Activated CD8-positive, alpha-beta T cell treated with anti-CD3 and anti-CD28 coated beads for 36 hours (primary cell): ENCODE measurements around the gene FATE1. TPM values are rescaled to one million over a fixed set of nuclear protein-coding genes. Genes with fewer than 3 reads are reported as not detected.

Experiments used
- ATAC-seq: fragments of 200-7000 bp; cut with Tn5 transposase; one replicate; pipeline ENCODE4 v1.10.0; 2021; ENCODE audit warnings: mild to moderate bottlenecking, moderate library complexity
- CTCF ChIA-PET: fragments of 350-600 bp; sonication (Branson Sonifier 250); formaldehyde crosslinking; loops from one replicate; lab custom pipeline; 2021; ENCODE audit warnings: antibody characterized with exemption; lab: Charles Lee
- POLR2A ChIA-PET: fragments of 350-600 bp; sonication (Branson Sonifier 250); formaldehyde crosslinking; loops from one replicate; lab custom pipeline; 2021; ENCODE audit warnings: antibody characterized with exemption; lab: Charles Lee
- DNase-seq: peaks from one replicate; pipeline ENCODE4 v3.0.0-alpha.2; 2020
- H3K27ac Mint-ChIP-seq: one replicate; pipeline ENCODE4 v1.8.0; 2021; ENCODE audit warnings: mild to moderate bottlenecking, mixed read lengths
- H3K27me3 Mint-ChIP-seq: one replicate; pipeline ENCODE4 v1.8.0; 2021; ENCODE audit warnings: mixed read lengths
- H3K36me3 Mint-ChIP-seq: one replicate; pipeline ENCODE4 v1.8.0; 2021; ENCODE audit warnings: low read depth, mixed read lengths
- H3K4me1 Mint-ChIP-seq: one replicate; pipeline ENCODE4 v1.8.0; 2021; ENCODE audit warnings: low read depth, mixed read lengths
- H3K4me3 Mint-ChIP-seq: one replicate; pipeline ENCODE4 v1.8.0; 2021; ENCODE audit warnings: mild to moderate bottlenecking, moderate library complexity, mixed read lengths
- H3K9me3 Mint-ChIP-seq: one replicate; pipeline ENCODE4 v1.8.0; 2021; ENCODE audit warnings: mixed read lengths
- intact Hi-C: fragments of 100-400 bp; cut with micrococcal nuclease; formaldehyde crosslinking; loops from one replicate; pipeline ENCODE4 v1.10.0; 2022
- total RNA-seq, 2 experiments: library from RNA; stranded (reverse); gene quantifications; one replicate each; pipeline ENCODE4 v1.2.3, GENCODE V29; 2021
- TF ChIP-seq, protein P1 (sequence below): fragments of 200-600 bp; IDR thresholded peaks from one replicate; pipeline ENCODE4 v1.8.0; 2022; ENCODE audit warnings: antibody characterized with exemption, mild to moderate bottlenecking

FATE1 gene
- total RNA-seq, 2 experiments from 2014 or later: not detected

DNA sequence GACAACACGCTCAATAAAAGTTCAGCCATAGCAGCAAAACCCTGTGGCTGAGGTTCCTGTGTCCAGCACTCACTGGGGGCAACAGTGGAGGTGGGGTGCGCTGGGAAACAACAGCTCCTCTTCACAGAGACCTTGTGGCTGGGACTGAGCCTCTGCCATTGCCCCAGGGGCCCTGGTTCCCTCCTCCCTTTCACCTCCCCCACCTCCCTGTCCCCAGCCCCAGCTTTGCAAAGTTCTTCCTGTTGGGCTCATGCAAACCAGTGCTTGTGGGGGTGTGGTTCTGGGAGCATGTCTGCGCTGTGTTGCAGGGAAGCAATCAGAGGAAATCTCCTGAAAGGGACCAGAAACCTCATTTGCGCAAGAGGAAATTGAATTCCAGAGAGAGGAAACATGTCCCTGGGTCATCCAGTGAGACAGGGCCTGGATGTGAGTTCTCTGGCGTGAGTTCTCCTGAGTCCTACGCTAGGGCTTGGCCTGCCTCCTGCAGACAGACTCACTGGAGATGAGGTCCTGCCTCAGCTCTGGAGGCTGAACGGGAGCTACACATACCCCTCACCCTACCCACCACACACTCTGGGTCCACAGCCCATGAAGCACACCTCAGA, 7.4 kb downstream of the FATE1 start:
- DNase-seq: no peak
- H3K4me3 Mint-ChIP-seq: no peak overlapping the region
- no peaks in the 10 kb centered on the region for H3K4me1 Mint-ChIP-seq
- ChIA-PET CTCF (no interaction called here), POLR2A (no interaction called here)
- intact Hi-C loops: no loop called here
- H3K27me3 Mint-ChIP-seq: no peaks in the 10 kb centered on the region
- ATAC-seq: no peak
- TF ChIP-seq, protein P1, sequence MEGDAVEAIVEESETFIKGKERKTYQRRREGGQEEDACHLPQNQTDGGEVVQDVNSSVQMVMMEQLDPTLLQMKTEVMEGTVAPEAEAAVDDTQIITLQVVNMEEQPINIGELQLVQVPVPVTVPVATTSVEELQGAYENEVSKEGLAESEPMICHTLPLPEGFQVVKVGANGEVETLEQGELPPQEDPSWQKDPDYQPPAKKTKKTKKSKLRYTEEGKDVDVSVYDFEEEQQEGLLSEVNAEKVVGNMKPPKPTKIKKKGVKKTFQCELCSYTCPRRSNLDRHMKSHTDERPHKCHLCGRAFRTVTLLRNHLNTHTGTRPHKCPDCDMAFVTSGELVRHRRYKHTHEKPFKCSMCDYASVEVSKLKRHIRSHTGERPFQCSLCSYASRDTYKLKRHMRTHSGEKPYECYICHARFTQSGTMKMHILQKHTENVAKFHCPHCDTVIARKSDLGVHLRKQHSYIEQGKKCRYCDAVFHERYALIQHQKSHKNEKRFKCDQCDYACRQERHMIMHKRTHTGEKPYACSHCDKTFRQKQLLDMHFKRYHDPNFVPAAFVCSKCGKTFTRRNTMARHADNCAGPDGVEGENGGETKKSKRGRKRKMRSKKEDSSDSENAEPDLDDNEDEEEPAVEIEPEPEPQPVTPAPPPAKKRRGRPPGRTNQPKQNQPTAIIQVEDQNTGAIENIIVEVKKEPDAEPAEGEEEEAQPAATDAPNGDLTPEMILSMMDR: no peak
- no peaks in the 10 kb centered on the region for H3K36me3 Mint-ChIP-seq
- H3K27ac Mint-ChIP-seq: no peak overlapping the region
- no peaks in the 10 kb centered on the region for H3K9me3 Mint-ChIP-seq

DNA sequence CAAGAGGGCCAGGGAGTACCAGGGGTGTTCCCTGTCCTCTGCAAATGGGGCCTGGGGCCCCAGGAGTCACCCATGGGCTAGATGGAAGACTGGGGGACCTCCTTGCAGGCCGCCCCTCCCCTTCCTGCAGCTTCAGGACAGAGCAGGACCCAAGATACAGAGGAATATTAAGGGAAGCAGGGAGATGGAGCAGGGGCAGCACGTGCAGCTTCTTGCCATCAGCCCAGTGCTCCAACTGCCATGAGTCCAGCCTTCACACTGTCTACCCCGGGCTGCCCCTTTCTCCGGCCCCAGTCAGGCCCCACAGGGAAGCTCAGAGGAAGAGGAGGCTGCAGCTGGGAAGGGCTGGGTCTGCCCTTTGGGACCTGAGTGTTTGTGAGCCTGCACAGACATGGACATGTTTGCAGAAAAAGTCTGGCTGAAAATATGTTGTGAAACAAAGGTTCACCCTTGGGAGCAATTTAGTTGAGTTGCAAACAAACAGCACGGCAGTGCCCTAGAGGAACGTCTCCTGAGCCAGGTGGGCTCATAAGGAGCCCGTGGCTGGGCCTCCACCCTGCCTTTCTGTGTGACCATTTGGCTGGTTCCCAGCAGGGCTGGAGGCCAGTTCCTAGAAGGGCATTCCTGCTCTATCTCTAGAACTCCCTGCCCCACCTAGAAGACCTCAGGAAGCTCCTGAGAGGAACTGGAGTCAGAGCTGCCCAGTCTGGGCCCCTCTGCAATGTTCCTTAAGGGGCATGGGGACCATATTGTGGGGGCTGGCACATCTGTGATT, 8.9 kb downstream of the FATE1 start:
- CTCF ChIA-PET: no interaction called here
- no peak overlapping the region for H3K27ac Mint-ChIP-seq
- no peak overlapping the region for H3K4me3 Mint-ChIP-seq
- no peaks in the 10 kb centered on the region for H3K27me3 Mint-ChIP-seq
- ATAC-seq (no peak), DNase-seq (no peak)
- H3K9me3 Mint-ChIP-seq: no peaks in the 10 kb centered on the region
- POLR2A ChIA-PET: no interaction called here
- intact Hi-C loops: no loop called here
- H3K4me1 Mint-ChIP-seq: no peaks in the 10 kb centered on the region
- H3K36me3 Mint-ChIP-seq: no peaks in the 10 kb centered on the region
- TF ChIP-seq, protein P1: no peak

DNA sequence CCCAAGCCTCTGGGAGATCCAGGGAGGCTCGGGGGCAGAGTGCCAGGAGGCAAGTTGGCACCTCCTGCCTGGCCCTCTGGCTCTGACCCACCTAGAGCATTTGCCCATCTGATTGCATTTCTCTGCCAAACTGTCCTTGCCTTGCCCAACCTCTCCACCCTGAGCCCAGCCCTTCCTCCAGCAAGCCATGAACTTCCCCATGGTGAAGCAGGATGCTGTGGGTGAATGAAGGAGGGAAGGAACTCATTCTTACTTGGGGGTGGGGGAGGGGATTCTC, 9.4 kb downstream of the FATE1 start:
- ChIA-PET POLR2A (no interaction called here), CTCF (no interaction called here)
- Mint-ChIP-seq H3K9me3 (no peaks in the 10 kb centered on the region), H3K27me3 (no peaks in the 10 kb centered on the region), H3K4me3 (no peak overlapping the region), H3K27ac (no peak overlapping the region), H3K4me1 (no peaks in the 10 kb centered on the region), H3K36me3 (no peaks in the 10 kb centered on the region)
- TF ChIP-seq, protein P1: no peak
- DNase-seq (no peak), ATAC-seq (no peak)
- intact Hi-C loops: no loop called here

DNA sequence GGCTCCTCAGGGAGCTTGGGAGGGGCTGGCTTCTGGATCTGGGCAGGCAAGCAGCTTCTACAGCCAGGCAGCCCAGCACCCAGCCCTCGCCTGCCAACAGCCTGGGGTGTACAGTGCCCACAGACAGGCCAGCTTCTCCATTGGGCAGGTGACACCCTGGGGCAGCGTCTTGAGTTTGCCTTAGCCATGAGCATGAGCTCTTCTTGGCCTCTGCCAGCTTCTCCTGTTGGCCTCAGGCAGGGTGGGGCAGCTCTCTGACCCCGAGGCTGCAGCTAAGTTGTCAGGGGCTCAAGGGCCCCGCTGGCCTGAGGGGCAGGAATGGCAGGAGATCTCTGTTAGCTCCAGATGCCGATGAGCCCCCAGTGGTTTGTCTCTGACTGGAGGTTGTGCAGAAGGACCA, 10.9 kb downstream of the FATE1 start:
- no peaks in the 10 kb centered on the region for H3K9me3 Mint-ChIP-seq

DNA sequence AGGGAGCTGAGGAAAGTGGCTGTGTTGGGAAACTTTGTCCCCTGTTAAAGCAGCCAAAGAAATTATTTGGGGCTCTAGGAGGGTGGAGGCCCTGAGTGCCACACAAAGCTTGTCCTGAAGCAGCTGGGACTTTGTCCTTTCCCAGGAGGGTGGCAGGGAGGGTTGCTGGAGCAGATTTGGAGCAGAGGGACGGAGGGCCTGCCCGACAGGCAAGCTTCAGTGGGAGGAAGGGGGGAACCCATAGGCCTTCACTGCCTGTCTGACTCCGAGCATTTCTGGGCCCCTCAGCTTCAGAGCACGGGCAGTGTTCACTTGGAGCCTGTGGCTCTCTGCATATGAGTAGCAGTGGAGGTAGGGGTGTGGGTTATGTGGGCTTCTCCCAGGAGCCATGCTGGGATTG, 11.5 kb downstream of the FATE1 start:
- Mint-ChIP-seq H3K4me1 (no peaks in the 10 kb centered on the region), H3K36me3 (no peaks in the 10 kb centered on the region), H3K9me3 (no peaks in the 10 kb centered on the region), H3K27me3 (no peaks in the 10 kb centered on the region), H3K4me3 (no peak overlapping the region), H3K27ac (no peak overlapping the region)
- ATAC-seq (no peak), DNase-seq (no peak)
- CTCF ChIA-PET: interaction anchor here (1.1 kb wide), 1 partner anchor 26 kb away, joined by 3 read pairs; no protein-coding TSS in a partner anchor
- POLR2A ChIA-PET: no interaction called here
- intact Hi-C loops: no loop called here
- TF ChIP-seq, protein P1: no peak

More for the DNA sequence above, 10.9 kb downstream of the FATE1 start:
- intact Hi-C loops: no loop called here
- POLR2A ChIA-PET: no interaction called here
- ATAC-seq (no peak), DNase-seq (no peak)
- CTCF ChIA-PET: interaction anchor here (1.1 kb wide), 1 partner anchor 27 kb away, joined by 3 read pairs; no protein-coding TSS in a partner anchor
- TF ChIP-seq, protein P1: no peak
- H3K36me3 Mint-ChIP-seq: no peaks in the 10 kb centered on the region
- no peak overlapping the region for H3K4me3 Mint-ChIP-seq
- H3K27me3 Mint-ChIP-seq: no peaks in the 10 kb centered on the region
- H3K27ac Mint-ChIP-seq: no peak overlapping the region
- H3K4me1 Mint-ChIP-seq: no peaks in the 10 kb centered on the region
